ENCODE measurements around the gene OR8G5. TPM values are rescaled to one million over a fixed set of nuclear protein-coding genes. Genes with fewer than 3 reads are reported as not detected.

OR8G5 gene
- total RNA-seq, 1 donor from 2014 or later: not detected

Other genes with a start within 250 kb of the OR8G5 start
- gene OR10G4, start 243.4 kb upstream of the OR8G5 start, total RNA-seq: not detected in 2 replicates
- gene OR10G9, start 233.4 kb upstream of the OR8G5 start, total RNA-seq: not detected in 2 replicates
- not detected in 2 replicates for gene OR10G8, start 229.6 kb upstream of the OR8G5 start, total RNA-seq
- gene OR10G7, start 215.1 kb upstream of the OR8G5 start, total RNA-seq: not detected in 2 replicates
- 6.1 and 6.4 TPM in 2 replicates for gene VWA5A, start 140.9 kb upstream of the OR8G5 start, total RNA-seq
- not detected in 2 replicates for gene OR10D3, start 73.0 kb upstream of the OR8G5 start, total RNA-seq
- not detected in 2 replicates for gene OR8G1, start 15.3 kb upstream of the OR8G5 start, total RNA-seq
- not detected in 2 replicates for gene OR8D1, start 57.6 kb downstream of the OR8G5 start, total RNA-seq
- gene OR8D2, start 63.8 kb downstream of the OR8G5 start, total RNA-seq: not detected in 2 replicates
- gene OR8B2, start 128.1 kb downstream of the OR8G5 start, total RNA-seq: not detected in 2 replicates
- not detected in 2 replicates for gene OR8B3, start 142.6 kb downstream of the OR8G5 start, total RNA-seq
- gene OR8B4, start 168.5 kb downstream of the OR8G5 start, total RNA-seq: not detected in 2 replicates
- gene OR8B8, start 189.3 kb downstream of the OR8G5 start, total RNA-seq: not detected in 2 replicates

Measured in neural crest cell (in vitro differentiated cells).